SHP77 (cell line): ENCODE results near the gene REV1.
"Not testable (repeated sequence)": the region's sequence is repeated elsewhere in the genome, so short reads cannot be mapped to it uniquely, and the experiment has no call there.

Experiments
- DNase-seq, 2 experiments: peaks; one replicate each; lab custom pipeline; 2025; lab: John Stamatoyannopoulos, UW

Gene REV1

GRCh38 chr2:99403084-99403483, 86.7 kb downstream of the REV1 start:
- DNase-seq, result no peak

GRCh38 chr2:99401841-99402240, 88.0 kb downstream of the REV1 start:
- no peak for DNase-seq

- DNase-seq, result no peak
Measured at GRCh38 chr2:99399795-99400194, 90.0 kb downstream of the REV1 start.

- DNase-seq, result no peak
Measured at GRCh38 chr2:99399063-99399462, 90.8 kb downstream of the REV1 start.

- no peak for DNase-seq
Measured at GRCh38 chr2:99398303-99398702, 91.5 kb downstream of the REV1 start.

GRCh38 chr2:99397266-99397920, 92.4 kb downstream of the REV1 start:
- no peak for DNase-seq

- DNase-seq, result no peak
Measured at GRCh38 chr2:99395589-99396130, 94.2 kb downstream of the REV1 start.

- no peak for DNase-seq
Measured at GRCh38 chr2:99389946-99390345, 99.9 kb downstream of the REV1 start.

- no peak for DNase-seq
Measured at GRCh38 chr2:99389371-99389770, 100.4 kb downstream of the REV1 start.

- DNase-seq, result no peak
Measured at GRCh38 chr2:99388892-99389291, 100.9 kb downstream of the REV1 start.

GRCh38 chr2:99386011-99386410, 103.8 kb downstream of the REV1 start:
- no peak for DNase-seq

- DNase-seq, result no peak
Measured at GRCh38 chr2:99382143-99382542, 107.7 kb downstream of the REV1 start.

- no peak for DNase-seq
Measured at GRCh38 chr2:99380376-99381010, 109.3 kb downstream of the REV1 start.

- DNase-seq, result no peak
Measured at GRCh38 chr2:99377879-99378278, 111.9 kb downstream of the REV1 start.

GRCh38 chr2:99376254-99376864, 113.5 kb downstream of the REV1 start:
- no peak for DNase-seq

- no peak for DNase-seq
Measured at GRCh38 chr2:99374747-99375146, 115.1 kb downstream of the REV1 start.

GRCh38 chr2:99373144-99373543, 116.7 kb downstream of the REV1 start:
- DNase-seq, result no peak

- DNase-seq, result not testable (repeated sequence)
Measured at GRCh38 chr2:99368854-99369253, 121.0 kb downstream of the REV1 start.

GRCh38 chr2:99365661-99366060, 124.2 kb downstream of the REV1 start:
- DNase-seq, result no peak

GRCh38 chr2:99356853-99357252, 133.0 kb downstream of the REV1 start:
- no peak for DNase-seq

- not testable (repeated sequence) for DNase-seq
Measured at GRCh38 chr2:99354825-99355224, 135.0 kb downstream of the REV1 start.

- DNase-seq, result no peak
Measured at GRCh38 chr2:99354070-99354469, 135.7 kb downstream of the REV1 start.
